Tibial nerve (tissue), 4 donors: Measurements from ENCODE around the gene CECR2. TPM values are rescaled to one million over a fixed set of nuclear protein-coding genes. Genes with fewer than 3 reads are reported as not detected.
"Not testable (repeated sequence)": the region's sequence is repeated elsewhere in the genome, so short reads cannot be mapped to it uniquely, and the experiment has no call there.

Source experiments
- DNase-seq, 2 donors: peaks; one replicate each; pipeline ENCODE4 v3.0.0-alpha.2; 2019; ENCODE audit warnings: low spot score in 2 of 2
- H3K27ac ChIP-seq, 4 donors: fragments of 200-600 bp; sonication (generic) in 3 of 4; one replicate each; pipeline ENCODE4 v1.5.1; 2017 to 2019; ENCODE audit warnings: mild to moderate bottlenecking in 1 of 4
- H3K27me3 ChIP-seq, 2 donors: fragments of 200-600 bp; sonication (generic) in 1 of 2; one replicate each; pipeline versions ENCODE4 v1.5.1 to v1.6.0; 2017 to 2019
- H3K36me3 ChIP-seq, 3 donors: fragments of 200-600 bp; sonication (generic); one replicate each; pipeline ENCODE4 v1.5.1; 2018 to 2019
- H3K4me1 ChIP-seq, 4 donors: fragments of 200-600 bp; sonication (generic) in 3 of 4; one replicate each; pipeline ENCODE4 v1.5.1; 2017 to 2019
- H3K4me3 ChIP-seq, 4 donors: fragments of 200-600 bp; sonication (generic) in 3 of 4; one replicate each; pipeline ENCODE4 v1.5.1; 2017 to 2019; ENCODE audit warnings: mild to moderate bottlenecking in 1 of 4, moderate library complexity in 1 of 4
- H3K9me3 ChIP-seq, 4 donors: fragments of 200-600 bp; sonication (generic) in 3 of 4; one replicate each; pipeline ENCODE4 v1.5.1; 2017 to 2019
- CTCF ChIP-seq, 5 experiments: fragments of 200-600 bp in 3 of 5; fragments of 450-650 bp in 2 of 5; sonication (generic) in 3 of 5; IDR thresholded peaks; one replicate each; pipeline ENCODE4 v1.5.1; 2016 to 2019; ENCODE audit warnings: antibody characterized with exemption in 5 of 5, mild to moderate bottlenecking in 3 of 5, moderate library complexity in 2 of 5
- EP300 ChIP-seq, 2 donors: sonication (generic); formaldehyde crosslinking; IDR thresholded peaks; one replicate each; pipeline ENCODE4 v1.6.1; 2017; ENCODE audit warnings: antibody characterized with exemption in 2 of 2, mild to moderate bottlenecking in 1 of 2
- POLR2A ChIP-seq, 2 donors: fragments of 450-650 bp; IDR thresholded peaks; one replicate each; pipeline ENCODE4 v1.6.1; 2017; ENCODE audit warnings: antibody characterized with exemption in 2 of 2, mild to moderate bottlenecking in 2 of 2, moderate library complexity in 2 of 2
- WGBS, 2 donors: methylation state at CpG; one replicate each; pipeline ENCODE4 v1.1.5; 2018; 5-methylcytosine and 5-hydroxymethylcytosine counted together
- total RNA-seq, 4 donors: library from RNA; depleted of rRNA; stranded (reverse); fragments of >200 nt; gene quantifications; one replicate each; pipeline ENCODE4 v1.1.0, GENCODE V29; 2016

Gene CECR2
- total RNA-seq, 4 donors from 2014 or later, result 2.4 to 5.1 (median 3.6) TPM

- 94 to 98% methylated on average over 3 of the region's 3 CpGs for WGBS, 2 donors
- no peak for DNase-seq
Measured at GRCh38 chr22:17508110-17508509, 138.8 kb downstream of the CECR2 start.

GRCh38 chr22:17512960-17513359, 143.7 kb downstream of the CECR2 start:
- WGBS, 2 donors, result 94% methylated on average over 4 of the region's 4 CpGs
- Histone ChIP-seq H3K27ac (no peak overlapping the region), H3K27me3 (peaks cover 0 to 4% of the 10 kb centered on the region in 2 donors), H3K9me3 (no peaks in the 10 kb centered on the region), H3K36me3 (no peaks in the 10 kb centered on the region), H3K4me3 (no peak overlapping the region), H3K4me1 (no peaks in the 10 kb centered on the region)
- no peak for DNase-seq
- TF ChIP-seq POLR2A (IDR thresholded peaks at IDR 0.05), result no peak
- no peak for TF ChIP-seq CTCF (IDR thresholded peaks at IDR 0.05)
- no peak for TF ChIP-seq EP300 (IDR thresholded peaks at IDR 0.05)

More at GRCh38 chr22:17508110-17508509, 138.8 kb downstream of the CECR2 start:
- Histone ChIP-seq H3K9me3 (no peaks in the 10 kb centered on the region), H3K27me3 (peaks cover 0 to 4% of the 10 kb centered on the region in 2 donors), H3K27ac (no peak overlapping the region), H3K4me3 (no peak overlapping the region), H3K4me1 (no peaks in the 10 kb centered on the region), H3K36me3 (peaks cover 0 to 10% (median 0%) of the 10 kb centered on the region in 3 donors)
- TF ChIP-seq EP300 (IDR thresholded peaks at IDR 0.05) (no peak), POLR2A (IDR thresholded peaks at IDR 0.05) (no peak), CTCF (IDR thresholded peaks at IDR 0.05) (no peak)

DNA sequence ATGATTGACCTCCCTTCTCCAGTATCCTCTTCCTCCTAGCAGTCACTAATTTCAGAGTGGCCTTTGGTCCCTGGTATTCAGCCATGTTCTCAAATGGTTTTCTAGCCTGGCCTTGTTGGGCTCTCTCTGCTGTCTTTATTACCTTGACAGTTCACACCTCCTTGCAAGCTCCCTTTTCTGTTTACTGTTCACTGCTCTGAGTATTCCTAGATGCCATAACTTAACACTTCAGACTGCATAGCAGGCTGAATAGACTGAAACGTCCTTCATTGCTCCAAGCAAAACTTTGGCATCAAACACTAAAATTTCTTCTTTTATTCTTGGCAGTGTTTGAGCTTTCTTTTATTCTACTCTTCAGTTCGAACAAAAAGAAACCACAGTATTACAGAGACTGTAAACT, 144.4 kb downstream of the CECR2 start:
- no peaks in the 10 kb centered on the region for H3K9me3 ChIP-seq
- H3K27ac ChIP-seq, result no peak overlapping the region
- TF ChIP-seq POLR2A (IDR thresholded peaks at IDR 0.05) (no peak), CTCF (IDR thresholded peaks at IDR 0.05) (no peak), EP300 (IDR thresholded peaks at IDR 0.05) (no peak)
- 20 to 23% methylated on average over 2 of the region's 2 CpGs for WGBS, 2 donors
- no peak overlapping the region for H3K4me3 ChIP-seq
- H3K27me3 ChIP-seq, result peaks cover 0 to 4% of the 10 kb centered on the region in 2 donors
- H3K36me3 ChIP-seq, result no peaks in the 10 kb centered on the region
- no peak for DNase-seq
- no peaks in the 10 kb centered on the region for H3K4me1 ChIP-seq

DNA sequence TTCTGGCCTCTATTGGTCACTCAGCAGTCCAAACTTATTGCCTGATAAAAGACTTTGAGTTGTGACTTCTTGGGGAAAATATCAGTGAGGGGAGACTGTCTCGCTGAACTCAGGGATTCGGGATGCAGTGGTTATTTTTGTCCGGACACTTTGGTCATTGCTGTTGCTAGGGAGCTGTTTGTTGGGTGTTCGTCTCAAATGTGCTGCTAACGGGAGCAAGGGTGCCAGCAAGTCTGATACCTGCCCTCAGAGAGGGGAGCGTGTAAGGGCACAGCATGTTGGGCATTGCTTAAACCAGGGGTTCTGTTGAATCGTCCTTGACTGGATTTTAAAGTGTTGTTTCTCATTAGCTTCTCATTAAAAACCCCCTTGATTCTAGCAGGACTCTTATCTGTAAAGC, 144.8 kb downstream of the CECR2 start:
- H3K36me3 ChIP-seq, result no peaks in the 10 kb centered on the region
- H3K27ac ChIP-seq, result no peak overlapping the region
- 75 to 79% methylated on average over 7 of the region's 7 CpGs for WGBS, 2 donors
- H3K4me1 ChIP-seq, result no peaks in the 10 kb centered on the region
- DNase-seq, result no peak
- TF ChIP-seq CTCF (IDR thresholded peaks at IDR 0.05) (no peak), EP300 (IDR thresholded peaks at IDR 0.05) (no peak), POLR2A (IDR thresholded peaks at IDR 0.05) (no peak)
- H3K4me3 ChIP-seq, result no peak overlapping the region
- H3K9me3 ChIP-seq, result no peaks in the 10 kb centered on the region
- peaks cover 0 to under 1% of the 10 kb centered on the region in 2 donors for H3K27me3 ChIP-seq

DNA sequence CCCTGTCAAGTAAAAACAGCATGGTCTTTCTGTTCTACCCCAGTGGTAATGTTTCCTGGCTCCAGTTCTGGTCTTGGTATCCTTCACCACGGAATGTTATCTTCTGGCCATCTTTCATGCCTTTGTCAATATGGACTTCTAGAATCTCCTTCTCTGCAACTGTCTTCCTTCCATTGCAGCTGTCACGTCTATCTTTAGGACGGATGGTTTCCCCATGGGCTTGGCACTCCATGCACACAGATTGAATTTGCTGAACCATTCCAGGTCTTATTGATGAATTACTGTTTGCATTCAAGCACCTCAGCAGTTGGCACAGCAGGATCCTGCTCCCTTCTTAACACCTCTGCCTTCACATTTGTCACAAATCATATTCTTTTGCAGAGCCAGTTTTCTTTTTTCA, 149.1 kb downstream of the CECR2 start:
- H3K4me1 ChIP-seq, result no peaks in the 10 kb centered on the region
- no peaks in the 10 kb centered on the region for H3K36me3 ChIP-seq
- DNase-seq, result no peak
- 74 to 82% methylated on average over 3 of the region's 3 CpGs for WGBS, 2 donors
- no peaks in the 10 kb centered on the region for H3K27me3 ChIP-seq
- no peak overlapping the region for H3K4me3 ChIP-seq
- no peaks in the 10 kb centered on the region for H3K9me3 ChIP-seq
- TF ChIP-seq EP300 (IDR thresholded peaks at IDR 0.05), result no peak
- H3K27ac ChIP-seq, result no peak overlapping the region

- DNase-seq, H3K9me3 ChIP-seq, H3K4me3 ChIP-seq, H3K36me3 ChIP-seq, H3K4me1 ChIP-seq, H3K27me3 ChIP-seq, H3K27ac ChIP-seq: not testable (repeated sequence)
- WGBS, 2 donors, result 100% methylated on average over 1 of the region's 1 CpG
Measured at GRCh38 chr22:17521971-17522370, 152.7 kb downstream of the CECR2 start.
